GM19099 (cell line): ENCODE data around the gene KLHL14.

Source experiments
- POLR2A ChIP-seq: IDR thresholded peaks from 3 replicates; pipeline ENCODE4 v1.6.1; 2011; ENCODE audit warnings: low read depth; ENCODE audit not compliant: insufficient read length; ENCODE audit errors: extremely low read depth

Gene KLHL14

GRCh38 chr18:32624182-32624723 is 148.6 kb downstream of the KLHL14 start:
- no peak for TF ChIP-seq POLR2A

GRCh38 chr18:32623563-32623962 is 149.3 kb downstream of the KLHL14 start:
- TF ChIP-seq POLR2A = no peak
